HepG2 (cell line): Measurements from ENCODE around the gene CCL22. TPM values are rescaled to one million over a fixed set of nuclear protein-coding genes. Genes with fewer than 3 reads are reported as not detected.
A peak's percentile ranks its signal among the peaks of the same experiment; 100 is the strongest.

Experiments used
- ATF7 ChIP-seq, 2 experiments: fragments of 450-650 bp in 1 of 2; sonication (generic) in 1 of 2; formaldehyde crosslinking in 1 of 2; IDR thresholded peaks; 2 replicates each; pipeline versions ENCODE4 v1.4.0 to v1.6.1; 2016 to 2020; ENCODE audit warnings: antibody characterized with exemption in 1 of 2, mild to moderate bottlenecking in 1 of 2, missing genetic modification reagents in 1 of 2
- HNF4A ChIP-seq: sonication (generic); formaldehyde crosslinking; IDR thresholded peaks from 2 replicates; pipeline ENCODE4 v1.4.0; 2020; ENCODE audit warnings: missing genetic modification reagents
- HOXA3 ChIP-seq: sonication (generic); formaldehyde crosslinking; IDR thresholded peaks from 2 replicates; pipeline ENCODE4 v1.5.0; 2020; ENCODE audit warnings: missing genetic modification reagents
- NR2F2 ChIP-seq: IDR thresholded peaks from 2 replicates; pipeline ENCODE4 v1.6.1; 2012; ENCODE audit warnings: low read depth, inconsistent platforms, borderline replicate concordance
- PAF1 ChIP-seq: IDR thresholded peaks from 2 replicates; pipeline ENCODE4 v1.6.1; 2016; ENCODE audit warnings: missing genetic modification reagents, missing compliant biosample characterization
- SPEN ChIP-seq: sonication (generic); formaldehyde crosslinking; IDR thresholded peaks from 2 replicates; pipeline ENCODE4 v1.5.1; 2020; ENCODE audit warnings: low read depth, mild to moderate bottlenecking, missing genetic modification reagents
- ZNF484 ChIP-seq: sonication (generic); formaldehyde crosslinking; IDR thresholded peaks from 2 replicates; pipeline ENCODE4 v1.5.1; 2020; ENCODE audit warnings: mild to moderate bottlenecking, low read depth, missing genetic modification reagents, borderline replicate concordance
- ZNF550 ChIP-seq: sonication (generic); formaldehyde crosslinking; IDR thresholded peaks from 2 replicates; pipeline ENCODE4 v1.4.0; 2020; ENCODE audit warnings: mild to moderate bottlenecking, missing genetic modification reagents, borderline replicate concordance
- ZNF558 ChIP-seq: sonication (generic); formaldehyde crosslinking; IDR thresholded peaks from 2 replicates; pipeline ENCODE4 v1.9.0; 2022; ENCODE audit warnings: mild to moderate bottlenecking, missing genetic modification reagents, borderline replicate concordance
- ZNF572 ChIP-seq: sonication (generic); formaldehyde crosslinking; IDR thresholded peaks from 2 replicates; pipeline ENCODE4 v1.5.1; 2020; ENCODE audit warnings: mild to moderate bottlenecking, missing genetic modification reagents
- ZNF891 ChIP-seq: sonication (generic); formaldehyde crosslinking; IDR thresholded peaks from 2 replicates; pipeline ENCODE4 v1.5.0; 2020; ENCODE audit warnings: mild to moderate bottlenecking, missing genetic modification reagents
- ZSCAN30 ChIP-seq: sonication (generic); formaldehyde crosslinking; IDR thresholded peaks from 2 replicates; pipeline ENCODE4 v1.5.0; 2020; ENCODE audit warnings: mild to moderate bottlenecking, missing genetic modification reagents
- polyA plus RNA-seq, 8 experiments: library from polyadenylated mRNA; depleted of rRNA in 3 of 8; stranded (reverse) in 7 of 8; unstranded in 1 of 8; fragments of >200 nt; fragmentation: Illumina TruSeq in 4 of 8; extraction: Trizol in 4 of 8; gene quantifications; 2 replicates each; pipeline versions ENCODE4 v1.2.1 to v1.2.3, GENCODE V29; 2011 to 2016; ENCODE audit warnings: low read depth in 4 of 8, missing spikeins in 1 of 8, mixed read lengths in 1 of 8; ENCODE audit not compliant: insufficient read depth in 1 of 8
- total RNA-seq, 5 experiments: library from RNA; depleted of rRNA; stranded (reverse); fragments of >200 nt; fragmentation: Illumina TruSeq; extraction: Trizol; gene quantifications; 2 replicates each; pipeline ENCODE4 v1.2.3, GENCODE V29; 2016; ENCODE audit warnings: low read depth in 1 of 5
- TF ChIP-seq, protein P1 (sequence below): sonication (generic); formaldehyde crosslinking; IDR thresholded peaks from 2 replicates; pipeline ENCODE4 v1.4.0; 2020; ENCODE audit warnings: missing genetic modification reagents
- TF ChIP-seq, protein P2 (sequence below): sonication (generic); formaldehyde crosslinking; IDR thresholded peaks from 2 replicates; pipeline ENCODE4 v1.4.0; 2020; ENCODE audit warnings: low read depth, mild to moderate bottlenecking, missing genetic modification reagents
- TF ChIP-seq, protein P3 (sequence below): IDR thresholded peaks from 2 replicates; pipeline ENCODE4 v1.6.1; 2012; ENCODE audit warnings: low read length, improper control_type of control experiment
- TF ChIP-seq, protein P4 (sequence below): sonication (generic); formaldehyde crosslinking; IDR thresholded peaks from 2 replicates; pipeline ENCODE4 v1.4.0; 2020; ENCODE audit warnings: missing genetic modification reagents
- TF ChIP-seq, protein P5 (sequence below): sonication (generic); formaldehyde crosslinking; IDR thresholded peaks from 2 replicates; pipeline ENCODE4 v1.8.0; 2022; ENCODE audit warnings: mild to moderate bottlenecking, missing genetic modification reagents, moderate library complexity

CCL22 gene
- total and polyA plus RNA-seq, 2 of the 13 experiments (the other 11 are each of a cell fraction or from before 2014, with no cell fraction given), result not detected

DNA sequence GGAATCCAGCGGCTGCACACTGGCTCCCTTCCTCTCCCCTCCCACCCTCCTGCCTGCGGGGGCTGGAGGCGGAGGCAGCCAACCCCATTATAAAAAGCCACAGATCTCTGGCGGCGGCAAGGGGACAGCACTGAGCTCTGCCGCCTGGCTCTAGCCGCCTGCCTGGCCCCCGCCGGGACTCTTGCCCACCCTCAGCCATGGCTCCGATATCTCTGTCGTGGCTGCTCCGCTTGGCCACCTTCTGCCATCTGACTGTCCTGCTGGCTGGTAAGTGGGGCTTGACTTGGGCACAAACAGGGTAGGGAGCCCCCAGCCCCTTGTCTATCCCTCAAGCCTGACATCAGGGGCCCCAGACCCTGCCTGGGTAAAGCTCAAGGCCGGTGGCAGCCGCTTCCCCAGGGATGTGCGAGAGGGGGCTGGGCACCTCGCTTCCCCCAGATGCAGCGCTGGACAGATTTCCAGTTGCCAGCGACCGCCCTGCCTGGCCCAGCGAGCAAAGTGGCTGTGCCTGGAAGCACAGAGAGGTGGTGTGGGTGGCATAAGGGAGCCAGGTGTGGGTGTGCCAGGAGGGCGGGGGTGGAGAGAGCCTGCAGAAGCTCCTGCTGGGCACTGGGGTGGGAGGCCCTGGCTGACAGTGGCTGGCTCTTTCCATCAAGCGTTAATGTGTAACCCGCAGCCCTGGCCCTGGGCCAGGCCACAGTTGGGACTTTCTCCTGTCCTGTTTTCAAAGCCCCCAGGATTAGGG lies 14.0 kb downstream of the CCL22 start, which contains the start of gene CX3CL1 (continued):
- TF ChIP-seq HOXA3 (CRISPR knock-in tag), result no peak; the same call in none of the 2 replicates
- TF ChIP-seq, protein P1, sequence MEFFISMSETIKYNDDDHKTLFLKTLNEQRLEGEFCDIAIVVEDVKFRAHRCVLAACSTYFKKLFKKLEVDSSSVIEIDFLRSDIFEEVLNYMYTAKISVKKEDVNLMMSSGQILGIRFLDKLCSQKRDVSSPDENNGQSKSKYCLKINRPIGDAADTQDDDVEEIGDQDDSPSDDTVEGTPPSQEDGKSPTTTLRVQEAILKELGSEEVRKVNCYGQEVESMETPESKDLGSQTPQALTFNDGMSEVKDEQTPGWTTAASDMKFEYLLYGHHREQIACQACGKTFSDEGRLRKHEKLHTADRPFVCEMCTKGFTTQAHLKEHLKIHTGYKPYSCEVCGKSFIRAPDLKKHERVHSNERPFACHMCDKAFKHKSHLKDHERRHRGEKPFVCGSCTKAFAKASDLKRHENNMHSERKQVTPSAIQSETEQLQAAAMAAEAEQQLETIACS (CRISPR knock-in tag), result no peak
- TF ChIP-seq ATF7 (IDR thresholded peaks at IDR 0.05), result no peak
- TF ChIP-seq ATF7 (CRISPR knock-in tag; IDR thresholded peaks at IDR 0.05), result peak; percentile 61
- peak; percentile 75 for TF ChIP-seq HNF4A
- peak; percentile 83 for TF ChIP-seq ZSCAN30
- TF ChIP-seq, protein P2, sequence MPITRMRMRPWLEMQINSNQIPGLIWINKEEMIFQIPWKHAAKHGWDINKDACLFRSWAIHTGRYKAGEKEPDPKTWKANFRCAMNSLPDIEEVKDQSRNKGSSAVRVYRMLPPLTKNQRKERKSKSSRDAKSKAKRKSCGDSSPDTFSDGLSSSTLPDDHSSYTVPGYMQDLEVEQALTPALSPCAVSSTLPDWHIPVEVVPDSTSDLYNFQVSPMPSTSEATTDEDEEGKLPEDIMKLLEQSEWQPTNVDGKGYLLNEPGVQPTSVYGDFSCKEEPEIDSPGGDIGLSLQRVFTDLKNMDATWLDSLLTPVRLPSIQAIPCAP (CRISPR knock-in tag), result 0 out of 2 replicates have a peak, but pooled peaks have one; percentile 64
- TF ChIP-seq, protein P3, sequence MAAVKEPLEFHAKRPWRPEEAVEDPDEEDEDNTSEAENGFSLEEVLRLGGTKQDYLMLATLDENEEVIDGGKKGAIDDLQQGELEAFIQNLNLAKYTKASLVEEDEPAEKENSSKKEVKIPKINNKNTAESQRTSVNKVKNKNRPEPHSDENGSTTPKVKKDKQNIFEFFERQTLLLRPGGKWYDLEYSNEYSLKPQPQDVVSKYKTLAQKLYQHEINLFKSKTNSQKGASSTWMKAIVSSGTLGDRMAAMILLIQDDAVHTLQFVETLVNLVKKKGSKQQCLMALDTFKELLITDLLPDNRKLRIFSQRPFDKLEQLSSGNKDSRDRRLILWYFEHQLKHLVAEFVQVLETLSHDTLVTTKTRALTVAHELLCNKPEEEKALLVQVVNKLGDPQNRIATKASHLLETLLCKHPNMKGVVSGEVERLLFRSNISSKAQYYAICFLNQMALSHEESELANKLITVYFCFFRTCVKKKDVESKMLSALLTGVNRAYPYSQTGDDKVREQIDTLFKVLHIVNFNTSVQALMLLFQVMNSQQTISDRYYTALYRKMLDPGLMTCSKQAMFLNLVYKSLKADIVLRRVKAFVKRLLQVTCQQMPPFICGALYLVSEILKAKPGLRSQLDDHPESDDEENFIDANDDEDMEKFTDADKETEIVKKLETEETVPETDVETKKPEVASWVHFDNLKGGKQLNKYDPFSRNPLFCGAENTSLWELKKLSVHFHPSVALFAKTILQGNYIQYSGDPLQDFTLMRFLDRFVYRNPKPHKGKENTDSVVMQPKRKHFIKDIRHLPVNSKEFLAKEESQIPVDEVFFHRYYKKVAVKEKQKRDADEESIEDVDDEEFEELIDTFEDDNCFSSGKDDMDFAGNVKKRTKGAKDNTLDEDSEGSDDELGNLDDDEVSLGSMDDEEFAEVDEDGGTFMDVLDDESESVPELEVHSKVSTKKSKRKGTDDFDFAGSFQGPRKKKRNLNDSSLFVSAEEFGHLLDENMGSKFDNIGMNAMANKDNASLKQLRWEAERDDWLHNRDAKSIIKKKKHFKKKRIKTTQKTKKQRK, result no peak
- peak; percentile 15; the same call in 1 of the 2 replicates for TF ChIP-seq SPEN (CRISPR knock-in tag)
- no peak for TF ChIP-seq PAF1 (CRISPR knock-in tag)
- TF ChIP-seq ZNF484 (CRISPR knock-in tag), result peak; percentile 69; the same call in 1 of the 2 replicates
- TF ChIP-seq, protein P4, sequence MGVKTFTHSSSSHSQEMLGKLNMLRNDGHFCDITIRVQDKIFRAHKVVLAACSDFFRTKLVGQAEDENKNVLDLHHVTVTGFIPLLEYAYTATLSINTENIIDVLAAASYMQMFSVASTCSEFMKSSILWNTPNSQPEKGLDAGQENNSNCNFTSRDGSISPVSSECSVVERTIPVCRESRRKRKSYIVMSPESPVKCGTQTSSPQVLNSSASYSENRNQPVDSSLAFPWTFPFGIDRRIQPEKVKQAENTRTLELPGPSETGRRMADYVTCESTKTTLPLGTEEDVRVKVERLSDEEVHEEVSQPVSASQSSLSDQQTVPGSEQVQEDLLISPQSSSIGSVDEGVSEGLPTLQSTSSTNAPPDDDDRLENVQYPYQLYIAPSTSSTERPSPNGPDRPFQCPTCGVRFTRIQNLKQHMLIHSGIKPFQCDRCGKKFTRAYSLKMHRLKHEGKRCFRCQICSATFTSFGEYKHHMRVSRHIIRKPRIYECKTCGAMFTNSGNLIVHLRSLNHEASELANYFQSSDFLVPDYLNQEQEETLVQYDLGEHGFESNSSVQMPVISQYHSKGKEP (CRISPR knock-in tag), result peak; percentile 22; the same call in 1 of the 2 replicates
- no peak; the same call in 1 of the 2 replicates for TF ChIP-seq ZNF550
- TF ChIP-seq ZNF572 (CRISPR knock-in tag), result peak; percentile 60
- TF ChIP-seq, protein P5, sequence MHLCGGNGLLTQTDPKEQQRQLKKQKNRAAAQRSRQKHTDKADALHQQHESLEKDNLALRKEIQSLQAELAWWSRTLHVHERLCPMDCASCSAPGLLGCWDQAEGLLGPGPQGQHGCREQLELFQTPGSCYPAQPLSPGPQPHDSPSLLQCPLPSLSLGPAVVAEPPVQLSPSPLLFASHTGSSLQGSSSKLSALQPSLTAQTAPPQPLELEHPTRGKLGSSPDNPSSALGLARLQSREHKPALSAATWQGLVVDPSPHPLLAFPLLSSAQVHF (CRISPR knock-in tag), result peak; percentile 81; the same call in 1 of the 2 replicates
- no peak; the same call in none of the 2 replicates for TF ChIP-seq ZNF891 (CRISPR knock-in tag)
- no peak for TF ChIP-seq ZNF558 (CRISPR knock-in tag)
- no peak for TF ChIP-seq NR2F2
